Uterus (tissue), 2 donors: ENCODE data around the gene APC.

Experiments
- CTCF ChIP-seq, 4 experiments: fragments of 200-600 bp in 2 of 4; fragments of 450-650 bp in 2 of 4; sonication (generic) in 2 of 4; IDR thresholded peaks; one replicate each; pipeline ENCODE4 v1.5.1; 2016 to 2019; ENCODE audit warnings: antibody characterized with exemption in 4 of 4, mild to moderate bottlenecking in 2 of 4, moderate library complexity in 1 of 4
- POLR2A ChIP-seq, 2 donors: fragments of 450-650 bp; IDR thresholded peaks; one replicate each; pipeline ENCODE4 v1.6.1; 2016; ENCODE audit warnings: antibody characterized with exemption in 2 of 2, mild to moderate bottlenecking in 1 of 2, moderate library complexity in 1 of 2

GRCh38 chr5:112811023-112811422, 73.3 kb downstream of the APC start:
- no peak for TF ChIP-seq POLR2A (IDR thresholded peaks at IDR 0.05)
- no peak for TF ChIP-seq CTCF (IDR thresholded peaks at IDR 0.05)
